KG1 (cell line): ENCODE data around the gene ARFGAP3.

Experiments used
- DNase-seq: peaks from one replicate; lab custom pipeline; 2025; lab: John Stamatoyannopoulos, UW

The ARFGAP3 gene

DNA sequence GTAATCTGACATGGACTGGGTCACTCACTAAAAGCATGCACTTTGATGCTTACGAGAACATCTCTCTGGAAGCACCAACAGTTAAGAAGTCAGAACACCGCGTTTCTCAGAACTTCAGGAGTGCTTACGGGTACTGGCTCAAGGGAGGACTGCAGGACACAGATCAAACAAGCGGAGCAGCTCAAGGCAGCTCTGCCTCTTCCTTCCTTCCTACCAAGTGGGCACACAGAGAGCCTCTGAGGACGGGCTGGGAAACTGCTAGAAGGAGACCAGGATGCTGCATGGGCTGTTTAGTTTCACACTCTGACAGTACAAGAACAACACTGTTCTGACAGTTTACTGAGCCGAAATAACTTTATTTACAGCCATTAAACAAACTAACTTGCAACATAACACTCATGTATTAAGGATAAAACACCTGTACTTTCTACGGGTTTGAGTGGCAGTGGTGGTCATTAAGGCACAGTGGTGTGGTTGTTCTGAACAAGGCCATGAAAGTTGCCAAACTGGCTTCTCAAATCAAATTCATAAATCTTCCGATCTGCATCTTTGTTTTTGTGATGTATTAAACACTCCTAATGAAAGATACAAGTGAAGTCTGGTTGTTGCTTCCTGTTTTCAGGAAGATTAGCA is 37.5 kb downstream of the ARFGAP3 start:
- no peak for DNase-seq

DNA sequence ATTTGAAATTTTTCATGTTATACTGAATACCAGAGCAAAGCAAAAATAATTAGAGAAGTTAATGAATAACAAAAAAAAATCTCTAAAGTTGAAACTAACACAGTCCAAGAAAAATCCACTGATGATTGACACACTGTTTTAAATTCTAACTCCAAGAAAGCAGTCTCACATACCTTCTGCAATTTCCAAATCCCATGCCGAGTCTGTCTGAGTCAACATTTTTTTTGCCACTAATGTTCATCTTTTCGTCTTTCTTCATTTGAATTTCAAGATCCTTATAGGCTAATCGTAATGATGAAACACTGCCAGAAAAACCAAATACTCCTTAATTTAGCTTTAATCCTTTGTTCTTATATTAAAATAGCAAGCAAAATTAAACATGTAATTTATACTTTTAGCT is 39.5 kb downstream of the ARFGAP3 start:
- no peak for DNase-seq

DNA sequence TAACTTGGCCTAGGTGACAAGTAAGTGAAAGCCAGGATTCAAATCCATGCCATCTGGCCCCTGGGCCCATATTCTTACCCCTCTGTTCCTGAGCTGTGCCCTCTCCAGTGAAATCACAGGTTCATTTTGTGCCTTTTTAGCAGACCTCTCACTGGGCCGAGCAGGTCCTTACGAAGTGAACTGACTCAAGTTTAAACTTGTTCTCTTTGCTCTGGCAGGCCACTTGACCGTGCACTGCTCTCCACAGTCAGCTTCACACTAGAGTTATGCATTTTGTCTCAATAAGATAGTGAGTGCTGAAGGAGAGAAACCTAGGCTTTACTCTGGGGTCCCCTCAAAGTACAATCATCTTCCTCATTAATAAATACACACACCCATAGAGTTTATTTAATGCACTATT is 40.7 kb downstream of the ARFGAP3 start:
- no peak for DNase-seq

DNA sequence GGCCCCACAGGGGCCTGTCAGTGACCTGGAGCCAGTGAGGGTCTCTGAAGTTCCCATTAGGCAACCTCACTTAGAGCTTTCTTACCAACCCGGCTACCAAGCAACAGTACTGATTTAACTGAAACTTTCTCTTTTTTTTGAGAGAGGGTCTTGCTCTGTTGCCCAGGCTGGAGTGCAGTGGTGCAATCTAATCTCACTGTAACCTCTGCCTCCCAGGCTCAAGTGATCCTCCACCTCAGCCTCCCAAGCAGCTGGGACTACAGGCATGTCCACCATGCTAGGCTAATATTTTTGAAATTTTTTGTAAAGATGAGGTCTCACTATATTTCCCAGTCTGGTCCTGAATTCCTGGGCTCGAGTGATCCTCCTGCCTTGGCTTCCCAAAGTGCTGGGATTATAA is 42.5 kb downstream of the ARFGAP3 start:
- no peak for DNase-seq

- DNase-seq, result no peak
These were observed 42.9 kb downstream of the ARFGAP3 start for GRCh38 chr22:42814215-42814614.

DNA sequence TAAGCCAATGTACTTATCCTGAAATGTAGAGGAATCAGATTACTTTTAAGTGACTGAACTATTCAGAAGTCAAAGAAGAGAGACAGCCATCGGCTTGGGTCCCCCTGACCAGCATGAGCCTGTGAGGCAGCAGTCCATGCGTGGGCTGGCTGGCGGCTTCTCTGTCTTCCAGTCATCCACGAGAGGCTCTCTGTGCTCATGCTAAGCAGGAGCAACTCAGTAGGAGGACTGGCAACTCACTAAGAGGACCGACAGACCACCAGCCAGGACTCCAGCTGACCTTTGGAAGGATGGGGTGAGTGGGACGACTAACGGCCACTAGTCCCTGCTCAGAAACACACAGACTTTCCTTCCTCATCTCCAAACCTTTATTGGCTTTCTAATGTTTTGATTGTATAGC is 43.6 kb downstream of the ARFGAP3 start:
- DNase-seq, result no peak

GRCh38 chr22:42811459-42811858 is 45.6 kb downstream of the ARFGAP3 start:
- no peak for DNase-seq

DNA sequence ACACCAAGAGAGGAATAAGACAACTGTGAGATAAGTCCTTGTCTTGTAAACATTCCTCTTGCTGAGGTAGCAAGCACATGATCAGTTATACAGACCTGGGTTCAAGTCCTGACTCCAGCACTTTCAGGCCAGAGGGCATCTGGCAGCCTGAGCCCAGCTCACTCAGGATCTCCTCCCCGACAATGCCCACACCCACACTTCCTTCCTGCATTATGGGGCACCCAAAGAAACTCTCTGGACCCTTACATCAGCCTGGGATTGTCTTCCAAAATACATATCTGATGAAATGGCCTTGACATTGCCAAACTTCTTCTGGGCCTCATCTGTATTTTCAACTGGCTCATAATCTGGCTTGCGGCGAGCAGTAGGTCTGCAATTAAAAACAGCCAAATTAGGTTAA is 48.6 kb downstream of the ARFGAP3 start:
- DNase-seq, result no peak

- no peak for DNase-seq
These were observed 49.9 kb downstream of the ARFGAP3 start for GRCh38 chr22:42807185-42807584.

DNA sequence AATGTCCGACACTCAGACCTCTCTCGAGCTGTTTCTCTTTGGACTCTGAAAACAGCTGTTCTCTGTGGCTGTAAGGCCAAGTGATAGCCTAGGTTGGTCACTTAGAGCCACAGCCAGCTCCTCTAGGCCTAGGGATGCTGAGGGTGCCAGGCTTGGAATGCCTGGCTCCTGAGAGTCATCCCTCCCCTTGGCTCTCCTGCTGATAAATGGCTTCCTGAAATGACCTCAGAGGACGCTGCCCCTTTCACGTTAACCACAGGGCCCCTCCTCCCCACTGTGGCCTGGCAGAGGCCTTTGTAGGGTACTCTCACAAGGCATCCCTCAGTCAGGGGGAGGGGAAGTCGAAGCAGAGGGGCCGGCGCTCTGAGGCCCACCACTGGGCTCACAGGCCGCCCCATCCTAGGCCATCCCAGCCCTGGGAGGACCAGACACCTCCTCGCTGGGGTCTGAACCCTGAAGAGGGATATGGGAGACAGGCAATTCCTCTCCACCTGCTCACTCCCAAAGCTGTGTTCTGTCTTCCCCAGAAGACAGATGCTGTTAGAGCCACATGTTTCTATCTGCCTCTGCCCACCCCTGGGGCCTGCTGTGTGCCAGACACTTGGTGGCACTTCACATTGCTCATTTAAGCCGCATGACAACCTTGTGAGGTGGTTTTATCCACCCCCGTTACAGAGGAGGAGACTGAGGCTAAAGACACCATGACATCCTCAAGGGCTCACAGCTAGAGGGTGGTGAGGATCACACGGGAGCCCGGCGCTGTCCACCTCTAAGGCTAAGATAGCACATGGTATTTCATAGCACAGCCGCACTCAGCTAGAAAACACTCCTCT is 50.9 kb downstream of the ARFGAP3 start:
- no peak for DNase-seq

DNA sequence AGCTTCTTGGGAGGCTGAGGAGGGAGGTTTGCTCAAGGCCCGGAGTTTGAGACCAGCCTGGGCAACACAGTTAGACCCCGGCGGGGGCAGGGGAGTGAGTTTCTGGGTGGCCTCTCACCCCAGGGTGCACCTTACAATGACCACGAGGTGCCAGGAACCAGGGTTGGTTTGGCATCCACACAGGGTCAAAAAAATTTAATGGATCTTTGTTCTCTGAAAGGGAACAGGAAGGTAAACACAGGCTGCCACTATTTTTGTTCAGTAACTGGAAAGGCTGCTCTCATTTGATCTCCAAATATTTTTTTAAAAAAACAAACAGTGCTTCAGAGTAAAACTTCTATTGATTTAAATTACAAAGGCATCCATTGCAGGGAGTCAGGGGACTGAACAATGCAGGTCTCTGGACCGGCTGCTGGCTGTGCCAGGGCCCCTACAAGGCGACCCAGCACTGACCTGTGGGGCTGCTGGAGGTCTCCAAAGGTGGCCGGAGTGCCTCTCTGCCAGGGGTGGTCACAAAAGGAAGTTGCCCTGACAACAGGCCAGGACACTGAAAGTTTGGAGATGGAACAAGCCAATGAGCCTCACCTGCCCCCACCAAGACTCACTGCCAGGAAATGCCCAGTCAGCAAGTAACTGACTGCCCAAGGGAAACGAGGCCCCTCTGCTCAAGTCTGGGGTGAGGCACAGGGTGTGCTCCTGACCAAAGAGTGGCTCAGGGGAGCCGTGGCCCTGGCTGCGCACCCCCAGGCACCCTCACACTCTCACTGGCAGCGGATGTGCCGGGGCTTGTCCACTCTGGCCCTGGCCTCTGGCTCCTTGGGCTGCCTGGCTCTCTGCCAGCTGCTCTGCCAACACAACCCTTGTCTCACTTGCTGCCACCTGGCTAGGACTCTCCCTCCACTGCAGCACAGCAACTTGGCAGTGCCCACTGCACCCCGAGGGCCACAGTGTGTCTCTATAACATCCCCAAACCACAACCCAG is 51.8 kb downstream of the ARFGAP3 start:
- no peak for DNase-seq

- DNase-seq, result no peak
These were observed 53.7 kb downstream of the ARFGAP3 start for GRCh38 chr22:42803389-42803788.

DNA sequence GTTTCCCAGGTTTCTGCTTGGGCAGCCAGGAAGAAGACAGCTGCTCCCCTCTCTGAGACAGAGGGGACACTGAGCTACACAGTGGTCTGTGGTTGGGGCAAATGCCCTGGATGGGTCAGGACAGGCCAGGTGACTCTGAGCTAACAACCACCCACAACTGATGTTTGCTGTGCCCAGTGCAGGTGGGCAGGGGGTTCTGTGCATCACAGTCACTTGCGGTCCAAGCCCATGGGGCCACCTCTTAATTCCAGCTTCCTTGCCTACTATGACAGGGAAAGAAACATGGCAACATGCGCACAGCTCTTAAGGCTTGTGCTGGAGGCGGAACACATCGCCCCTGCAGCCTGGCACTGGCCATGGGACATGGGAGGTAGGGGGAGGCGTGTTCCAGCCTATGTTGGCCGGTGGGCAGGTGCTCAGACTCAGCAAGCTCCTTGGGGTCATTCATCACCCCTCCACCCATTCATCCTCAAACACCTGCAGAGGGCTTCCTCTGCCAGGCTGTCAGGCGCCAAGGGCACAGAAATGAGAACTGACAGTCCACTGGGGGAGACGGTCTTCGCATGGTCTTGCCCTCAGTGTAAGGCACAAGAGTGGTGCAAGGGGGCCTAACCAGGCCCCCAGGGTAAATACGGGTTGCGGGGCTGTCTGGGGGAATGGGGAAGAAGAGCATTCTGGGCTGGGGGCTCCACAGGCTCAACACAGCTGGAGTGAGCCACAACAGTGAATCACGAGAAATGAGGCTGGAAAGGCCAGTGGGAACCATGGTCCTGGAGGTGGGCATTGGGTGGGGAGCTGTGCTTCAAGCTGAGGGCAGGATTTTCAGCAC is 55.6 kb downstream of the ARFGAP3 start:
- DNase-seq, result no peak

DNA sequence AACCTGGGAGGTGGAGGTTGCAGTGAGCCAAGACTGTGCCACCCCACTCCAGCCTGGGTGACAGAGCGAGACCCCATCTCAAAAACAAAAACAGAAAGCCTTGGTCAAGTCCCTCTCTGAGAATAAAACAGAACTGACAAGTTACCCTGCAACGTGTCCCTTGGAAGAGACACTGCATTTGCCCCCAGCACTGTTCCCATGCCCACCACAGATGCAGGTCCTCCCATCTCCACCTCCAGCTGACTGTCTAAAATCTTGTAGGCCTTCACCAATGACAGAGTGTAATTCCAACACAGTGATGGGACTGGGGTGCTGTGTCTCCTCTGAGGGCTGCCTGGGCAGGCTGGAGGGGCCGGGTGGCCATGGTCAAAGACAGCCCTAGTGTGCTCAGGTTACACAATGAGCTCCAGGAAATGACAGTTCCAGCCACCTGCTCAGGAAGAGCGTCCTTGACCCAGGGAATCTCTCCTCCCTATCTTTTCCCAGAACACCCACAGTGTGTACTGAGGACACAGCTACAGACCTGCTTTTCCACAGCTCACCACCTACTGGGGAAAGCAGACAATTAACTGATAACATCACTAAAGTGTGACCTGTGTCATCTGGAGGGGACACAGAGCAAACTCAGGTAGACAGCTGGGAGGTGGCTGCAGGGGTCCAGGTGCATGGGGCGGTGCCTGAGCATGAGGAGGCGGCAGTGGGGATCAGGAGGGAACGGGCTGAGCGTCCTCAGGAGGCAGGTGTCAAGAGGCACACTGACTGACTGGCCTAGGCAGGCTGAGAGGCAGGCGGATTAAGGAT is 56.4 kb downstream of the ARFGAP3 start:
- DNase-seq, result no peak

- DNase-seq, result no peak
These were observed 57.3 kb downstream of the ARFGAP3 start for GRCh38 chr22:42799461-42800405.

GRCh38 chr22:42799061-42799460 is 58.0 kb downstream of the ARFGAP3 start:
- DNase-seq, result no peak

DNA sequence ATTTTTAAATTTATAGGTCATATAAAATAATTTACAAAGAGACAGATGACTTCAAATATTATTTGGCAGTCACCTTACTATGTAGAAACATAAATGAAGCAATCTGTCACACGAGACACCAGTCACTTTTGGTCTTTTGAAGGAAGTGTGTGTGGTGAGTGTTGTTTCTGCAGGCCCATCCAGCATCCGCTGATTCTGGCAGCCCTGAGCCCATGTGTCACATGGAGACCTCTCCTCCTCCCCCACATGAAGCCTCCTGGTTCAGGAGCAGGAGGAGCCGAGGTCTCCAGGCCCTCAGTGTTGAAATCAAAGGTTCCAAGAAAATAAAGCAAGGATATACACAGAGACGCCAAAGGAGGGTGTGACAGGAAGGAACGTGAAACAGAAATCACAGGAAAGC is 60.1 kb downstream of the ARFGAP3 start:
- DNase-seq, result no peak

- DNase-seq, result no peak
These were observed 61.0 kb downstream of the ARFGAP3 start for GRCh38 chr22:42796081-42796480.
